ENCODE results near the gene PLEKHA6.

DNA sequence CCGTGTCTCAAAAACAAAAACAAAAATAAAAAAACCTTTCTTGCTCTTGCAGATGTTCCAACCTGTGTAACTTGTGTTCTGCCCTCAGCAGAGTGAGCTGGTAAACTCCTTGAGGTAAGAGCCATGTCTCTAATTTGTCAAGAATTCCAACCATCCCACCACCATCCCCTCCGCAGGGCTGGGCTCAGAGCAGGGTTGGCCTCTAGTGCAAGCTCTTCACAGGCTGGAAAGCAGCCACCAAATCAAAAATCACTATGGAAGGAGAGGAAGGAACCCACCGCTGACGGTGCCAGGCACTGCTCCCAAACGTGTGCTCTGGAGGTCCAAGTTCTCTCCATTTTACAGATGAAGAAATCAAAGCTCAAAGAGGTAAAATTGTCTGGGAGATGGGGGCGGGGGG is 9.4 kb downstream of the PLEKHA6 start:
- no peak for TF ChIP-seq CTCF (IDR thresholded peaks at IDR 0.05)
- TF ChIP-seq POLR2A (IDR thresholded peaks at IDR 0.05), result no peak
- no peak for TF ChIP-seq POLR2AphosphoS5 (IDR thresholded peaks at IDR 0.05)
- TF ChIP-seq EP300 (IDR thresholded peaks at IDR 0.05), result no peak
